AG09309 (cell line): Measurements from ENCODE around the gene TTC31.

ENCODE experiments used
- DNase-seq: peaks from one replicate; pipeline ENCODE4 v3.0.0-alpha.2; 2010; ENCODE audit warnings: low read depth
- H3K4me3 ChIP-seq: 2 replicates; pipeline ENCODE4 v1.5.1; 2011; ENCODE audit warnings: mild to moderate bottlenecking, low read depth, low read length, moderate library complexity; ENCODE audit not compliant: control insufficient read depth
- CTCF ChIP-seq: IDR thresholded peaks from 2 replicates; pipeline ENCODE4 v1.5.1; 2011; ENCODE audit warnings: mild to moderate bottlenecking, low read depth, low read length, inconsistent platforms; ENCODE audit not compliant: insufficient read depth, control insufficient read depth; ENCODE audit errors: missing control alignments

TTC31 gene

DNA sequence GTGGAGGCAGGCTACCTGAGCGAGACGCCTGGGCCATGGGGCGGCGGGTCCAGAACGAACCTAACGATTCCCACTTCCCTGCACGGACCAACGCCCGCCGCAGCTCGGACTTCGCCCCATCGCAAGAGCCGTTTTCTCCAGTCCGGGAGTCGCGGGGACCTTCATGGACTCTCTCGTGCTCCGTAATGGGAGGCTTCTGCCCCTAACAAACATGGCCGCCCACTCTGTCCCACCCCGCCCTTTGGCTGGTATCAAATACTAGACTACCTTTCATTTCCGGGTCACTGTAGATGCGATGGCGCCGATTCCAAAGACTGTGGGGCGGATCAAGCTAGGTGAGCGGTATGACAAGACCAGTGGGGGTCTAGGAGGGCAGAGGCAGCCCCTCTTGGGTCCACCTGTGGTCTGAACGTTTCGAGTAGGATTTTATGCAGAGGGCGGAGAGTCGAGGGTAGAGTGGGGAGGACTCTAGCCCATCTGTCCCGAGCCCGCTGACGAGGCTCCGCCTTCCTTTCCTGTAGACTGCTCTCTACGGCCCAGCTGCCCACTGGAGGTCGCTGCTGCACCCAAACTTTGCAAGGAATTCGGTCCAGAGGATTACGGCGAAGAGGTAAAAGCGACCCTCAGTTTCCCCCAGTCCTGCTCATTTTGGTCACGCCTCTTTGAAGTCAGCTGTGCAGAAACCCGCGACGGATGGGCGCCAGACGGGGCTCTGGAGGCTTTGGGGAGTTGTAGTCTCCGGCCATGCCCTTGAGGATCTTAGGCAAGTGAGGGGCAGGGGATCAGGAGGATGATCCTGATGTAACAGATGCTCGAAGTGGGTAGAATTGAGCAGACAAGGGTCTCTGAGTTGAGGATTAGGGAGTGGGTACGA lies at the start of gene TTC31, which contains the start of gene CCDC142:
TSS of gene TTC31 (plus strand) at position 281 of the 874 bp plus-strand sequence. CDS start at position 296, 15 bp downstream.
TSS of gene CCDC142 (minus strand) at position 198 of the 874 bp plus-strand sequence. CDS start at position 37, 161 bp downstream.
- peak; percentile 90 for TF ChIP-seq CTCF
- peak; percentile 72 for DNase-seq
- H3K4me3 ChIP-seq, result peak within 1 kb of the TSS; percentile 77

- no peak for DNase-seq
- H3K4me3 ChIP-seq, result no peak overlapping the region
- no peak for TF ChIP-seq CTCF
These were observed 46.6 kb upstream of the TTC31 start for GRCh38 chr2:74436111-74436805.

- H3K4me3 ChIP-seq, result no peak overlapping the region
- no peak for TF ChIP-seq CTCF
- DNase-seq, result no peak
These were observed 45.8 kb upstream of the TTC31 start for GRCh38 chr2:74436848-74437695.

- TF ChIP-seq CTCF, result no peak
- DNase-seq, result no peak
- no peak overlapping the region for H3K4me3 ChIP-seq
These were observed 44.6 kb upstream of the TTC31 start for GRCh38 chr2:74438248-74438647.

DNA sequence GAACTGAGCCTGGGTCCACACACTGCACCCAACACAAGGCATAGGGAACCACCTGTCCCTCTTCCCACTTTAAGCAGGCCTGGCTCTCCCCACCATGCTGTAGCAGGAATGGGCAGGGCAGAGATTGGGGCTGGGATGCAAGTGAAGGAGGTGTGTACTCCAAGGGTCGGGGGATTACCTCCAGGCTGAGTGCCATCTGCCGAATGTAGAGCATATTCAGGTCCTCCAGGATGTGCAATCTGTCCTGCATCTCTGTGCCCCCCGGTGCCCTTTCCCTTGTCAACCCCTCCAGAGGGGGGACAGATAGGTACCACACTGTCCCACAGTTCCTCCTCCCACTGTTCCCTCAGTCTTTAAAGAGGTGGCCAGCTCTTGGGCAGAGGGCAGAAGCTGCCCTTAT lies 43.5 kb upstream of the TTC31 start:
- no peak for TF ChIP-seq CTCF
- DNase-seq, result no peak
- peak overlapping the region; percentile 71 for H3K4me3 ChIP-seq

DNA sequence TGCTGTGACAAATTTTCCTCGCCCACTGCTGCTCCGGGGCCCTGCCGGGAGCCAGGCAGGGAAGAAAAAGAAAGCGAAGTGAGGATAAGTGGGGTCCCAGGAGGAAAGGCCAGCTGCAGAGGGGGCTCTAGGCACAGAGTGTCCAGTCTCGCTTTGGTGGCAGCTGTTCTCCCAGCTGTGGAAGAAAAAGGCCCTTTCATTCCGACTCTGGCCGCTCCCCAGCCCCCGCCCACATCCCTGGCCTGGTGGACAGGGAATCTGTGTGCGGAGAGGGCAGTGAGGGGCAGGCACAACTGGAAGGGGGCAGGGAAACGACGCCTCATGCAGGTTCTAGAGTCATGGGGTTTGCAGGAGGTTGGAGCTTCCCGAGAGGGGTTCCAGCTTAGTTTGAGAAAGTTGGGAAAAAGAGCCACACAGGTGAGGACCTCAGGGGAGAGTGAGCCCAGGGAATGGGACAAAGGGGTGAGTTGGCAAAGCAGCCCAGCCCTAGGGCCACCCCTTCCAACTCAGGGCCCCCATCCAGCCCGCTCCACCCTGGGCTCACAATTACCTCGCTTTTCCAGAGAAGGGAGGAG lies 43.0 kb upstream of the TTC31 start:
- no peak for TF ChIP-seq CTCF
- peak overlapping the region; percentile 71 for H3K4me3 ChIP-seq

More for the DNA sequence above, 43.0 kb upstream of the TTC31 start:
- no peak for DNase-seq
